Measurements from ENCODE around the gene MYO9A.

The MYO9A gene

DNA sequence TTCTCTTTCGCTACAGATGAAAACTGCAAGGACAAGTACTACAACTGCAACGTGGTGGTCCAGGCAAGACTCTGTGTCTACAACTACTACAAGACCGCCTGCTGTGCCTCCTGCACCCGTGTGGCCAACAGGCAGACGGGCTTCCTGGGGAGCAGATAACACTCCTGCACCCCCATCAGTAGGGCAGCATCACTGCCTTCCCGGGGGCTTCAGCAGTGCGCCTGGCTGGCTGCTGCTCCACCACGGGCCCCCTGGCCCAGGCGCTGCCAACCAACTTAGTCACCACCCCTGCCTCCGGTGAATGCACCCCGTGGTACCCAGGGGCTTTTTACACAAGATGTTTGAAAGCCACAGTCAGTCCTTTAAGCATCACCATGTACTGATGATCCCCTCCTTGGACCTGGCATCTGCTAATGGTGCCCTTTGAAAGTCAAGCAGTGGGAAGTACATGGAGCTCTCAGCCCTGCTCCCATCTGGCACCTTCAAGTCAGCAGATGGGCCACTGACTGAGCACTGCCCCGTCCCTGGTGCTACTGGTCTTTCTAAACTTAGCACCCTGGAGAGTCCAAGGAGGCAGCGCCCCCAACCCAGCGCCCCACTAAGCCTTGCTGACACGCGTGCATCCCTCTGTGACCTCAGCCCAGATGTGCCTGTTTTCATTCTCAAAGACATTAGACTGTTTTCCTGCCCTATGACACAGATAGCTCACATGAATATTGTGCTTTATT lies 340.6 kb downstream of the MYO9A start:
- DNase-seq: no peak

DNA sequence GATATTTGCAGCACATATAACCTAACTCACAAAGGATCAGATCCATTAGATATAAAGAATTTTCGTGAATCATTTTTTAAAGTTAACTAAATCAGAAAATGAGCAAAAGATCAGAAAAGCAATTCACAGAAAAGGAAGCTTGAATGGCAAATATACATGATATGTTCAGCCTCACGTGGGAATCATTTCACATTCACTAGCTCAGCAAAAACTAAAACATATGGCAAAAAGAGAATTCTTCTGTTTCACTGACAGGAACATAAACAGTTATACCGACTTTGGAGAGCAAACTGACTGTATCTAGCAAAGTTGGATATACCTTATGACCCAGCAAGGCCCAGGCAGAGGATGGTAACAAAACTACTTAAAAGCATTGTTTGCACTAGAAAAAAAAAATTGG lies 341.6 kb downstream of the MYO9A start:
- DNase-seq: no peak

DNA sequence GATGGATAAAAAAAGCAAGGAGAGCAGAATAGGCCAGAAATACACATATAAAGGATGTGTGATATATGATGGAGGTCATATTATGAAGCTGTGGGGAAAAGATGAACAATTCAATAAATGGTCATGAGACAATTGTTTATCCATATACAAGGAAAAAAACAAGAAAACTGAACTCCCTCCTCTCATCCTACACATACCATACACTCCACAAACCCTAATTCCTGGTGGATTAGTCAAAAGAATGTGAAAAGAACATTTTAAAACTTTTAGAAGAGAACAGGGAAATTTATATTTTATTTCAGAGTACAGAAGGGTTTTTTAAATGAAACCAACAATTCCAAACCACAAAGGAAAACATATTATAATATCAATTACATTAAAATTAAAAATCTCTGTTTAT lies 342.1 kb downstream of the MYO9A start:
- DNase-seq: no peak

DNA sequence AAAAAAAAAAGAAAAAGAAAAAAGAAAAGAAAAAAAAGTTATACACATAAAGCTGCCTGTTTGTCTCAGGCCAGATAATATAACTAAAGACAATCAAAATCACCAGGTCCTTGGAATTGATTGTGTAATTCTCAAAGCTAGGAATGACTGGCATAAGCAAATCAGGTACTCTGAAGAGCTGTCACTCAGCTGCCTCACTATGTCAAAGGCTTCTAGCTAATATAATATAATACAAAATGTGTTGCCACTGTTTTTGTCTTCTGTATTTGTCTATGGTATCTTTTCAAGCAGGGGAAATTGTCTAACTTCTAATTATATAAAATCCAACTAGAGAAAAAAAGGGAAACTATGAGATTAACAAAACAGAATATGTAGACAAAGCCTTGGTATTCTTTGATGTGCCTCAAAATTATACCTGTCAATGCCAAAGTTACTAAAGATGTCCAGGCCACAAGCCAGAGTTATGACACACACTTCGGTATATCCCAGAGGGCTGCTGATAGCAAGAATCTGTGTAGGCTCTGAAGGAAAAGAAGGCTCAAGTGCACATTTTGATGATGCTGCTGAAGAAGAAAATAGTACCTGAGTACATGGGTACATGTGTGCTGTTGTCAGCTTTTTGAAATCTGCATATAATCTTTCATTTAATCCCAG lies 344.6 kb downstream of the MYO9A start:
- DNase-seq: no peak
